Fibroblast of lung (primary cell): ENCODE data around the gene ADGRD1. TPM values are rescaled to one million over a fixed set of nuclear protein-coding genes. Genes with fewer than 3 reads are reported as not detected.
"Not testable (repeated sequence)": the region's sequence is repeated elsewhere in the genome, so short reads cannot be mapped to it uniquely, and the experiment has no call there.

Source experiments
- DNase-seq, 2 donors: peaks; one replicate each; pipeline versions ENCODE4 v3.0.0 to v3.0.0-alpha.2; 2010; ENCODE audit warnings: low read depth in 2 of 2
- H2AFZ ChIP-seq: 2 replicates; pipeline ENCODE4 v1.5.1; 2012; ENCODE audit warnings: low read length, control low read depth, inconsistent platforms
- H3K27ac ChIP-seq: 2 replicates; pipeline ENCODE4 v1.5.1; 2011; ENCODE audit warnings: low read length, control low read depth; ENCODE audit not compliant: insufficient read depth
- H3K27me3 ChIP-seq: 2 replicates; pipeline ENCODE4 v1.5.1; 2011; ENCODE audit warnings: mild to moderate bottlenecking, low read length; ENCODE audit not compliant: control insufficient read depth, insufficient read depth
- H3K36me3 ChIP-seq: 2 replicates; pipeline ENCODE4 v1.5.1; 2011; ENCODE audit warnings: low read length; ENCODE audit not compliant: control insufficient read depth, insufficient read depth
- H3K4me1 ChIP-seq: 2 replicates; pipeline ENCODE4 v1.5.1; 2011; ENCODE audit warnings: low read length; ENCODE audit not compliant: control insufficient read depth, insufficient read depth; ENCODE audit errors: extremely low read depth
- H3K4me2 ChIP-seq: 2 replicates; pipeline ENCODE4 v1.5.1; 2011; ENCODE audit warnings: low read length, control low read depth; ENCODE audit not compliant: insufficient read depth; ENCODE audit errors: extremely low read depth
- H3K4me3 ChIP-seq, 4 experiments: fragments of 200-600 bp in 1 of 4; sonication (generic) in 1 of 4; replicated peaks in 1 of 4; 2 replicates each; pipeline ENCODE4 v1.5.1; 2011 to 2016; ENCODE audit warnings: low read length in 4 of 4, low read depth in 3 of 4, mild to moderate bottlenecking in 3 of 4, control low read depth in 2 of 4, inconsistent platforms in 1 of 4, mixed read lengths in 1 of 4; ENCODE audit not compliant: insufficient read depth in 1 of 4; ENCODE audit errors: control extremely low read depth in 1 of 4
- H3K79me2 ChIP-seq: 2 replicates; pipeline ENCODE4 v1.5.1; 2012; ENCODE audit warnings: mild to moderate bottlenecking, low read length, inconsistent platforms; ENCODE audit not compliant: control insufficient read depth, insufficient read depth
- H3K9ac ChIP-seq: 2 replicates; pipeline ENCODE4 v1.5.1; 2011; ENCODE audit warnings: mild to moderate bottlenecking, low read length, control low read depth; ENCODE audit not compliant: insufficient read depth
- H3K9me3 ChIP-seq: 2 replicates; pipeline ENCODE4 v1.5.1; 2012; ENCODE audit warnings: low read depth, low read length; ENCODE audit not compliant: control insufficient read depth, insufficient read depth
- H4K20me1 ChIP-seq: 2 replicates; pipeline ENCODE4 v1.5.1; 2011; ENCODE audit warnings: low read length; ENCODE audit not compliant: control insufficient read depth, insufficient read depth; ENCODE audit errors: extremely low read depth
- EZH2 ChIP-seq: IDR thresholded peaks from 2 replicates; pipeline ENCODE4 v1.5.1; 2012; ENCODE audit warnings: low read length, control low read depth, mild to moderate bottlenecking; ENCODE audit errors: missing control alignments
- polyA plus RNA-seq, 2 donors: library from polyadenylated mRNA; depleted of rRNA in 1 of 2; stranded (reverse) in 1 of 2; unstranded in 1 of 2; fragments of >200 nt; gene quantifications; 2 replicates each; pipeline ENCODE4 v1.2.1, GENCODE V29; 2011 to 2012; ENCODE audit warnings: missing spikeins in 1 of 2
- total RNA-seq: library from RNA; depleted of rRNA; stranded (reverse); fragments of >200 nt; gene quantifications from 2 replicates; pipeline ENCODE4 v1.2.1, GENCODE V29; 2014
- TF ChIP-seq, protein P1 (sequence below), 2 donors: IDR thresholded peaks in 1 of 2; conservative IDR thresholded peaks in 1 of 2; 1 replicate in 1 of 2; 2 replicates in 1 of 2; pipeline ENCODE4 v1.5.1; 2011 to 2012; ENCODE audit warnings: low read length in 2 of 2, control low read depth in 1 of 2, inconsistent platforms in 1 of 2, low read depth in 1 of 2, mild to moderate bottlenecking in 1 of 2

The ADGRD1 gene
- total and polyA plus RNA-seq, 2 donors (not counting 1 experiment from before 2014, with no cell fraction given) = 7.3 to 11.6 TPM

DNA sequence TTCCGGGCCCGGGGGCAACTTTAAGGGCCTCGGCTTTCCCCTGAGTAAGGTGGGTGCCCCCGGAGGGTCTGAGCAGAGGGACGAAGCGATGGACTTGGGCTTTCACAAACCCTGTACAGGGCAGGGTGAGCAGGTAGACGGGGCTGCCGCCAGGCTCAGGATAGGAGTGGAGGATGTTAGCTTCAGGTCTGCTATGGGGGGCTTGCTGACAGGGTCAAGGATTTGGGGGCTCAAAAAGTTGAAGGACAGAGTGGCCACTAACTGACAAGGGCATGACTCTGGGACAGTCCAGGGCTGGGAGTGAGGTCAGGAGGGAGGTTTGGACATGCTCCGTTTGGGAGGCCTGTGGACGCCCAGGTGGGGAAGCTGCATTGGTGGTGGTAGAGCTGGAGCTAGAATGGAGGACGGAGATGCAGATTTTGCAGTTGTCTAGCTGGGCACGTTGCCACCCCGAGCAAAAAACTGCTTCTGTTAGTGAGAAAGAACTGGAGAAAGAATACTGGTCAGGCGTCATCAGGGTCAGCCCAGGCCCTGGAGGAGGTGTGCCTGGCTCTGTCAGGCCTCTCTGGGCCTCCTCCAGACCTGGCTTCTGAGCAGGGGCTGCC, 113.3 kb downstream of the ADGRD1 start:
- no peaks in the 10 kb centered on the region for H3K9me3 ChIP-seq
- H4K20me1 ChIP-seq = no peaks in the 10 kb centered on the region
- H3K4me3 ChIP-seq = no peak overlapping the region
- no peak overlapping the region for H2AFZ ChIP-seq
- no peaks in the 10 kb centered on the region for H3K36me3 ChIP-seq
- TF ChIP-seq EZH2 = no peak
- TF ChIP-seq, protein P1, sequence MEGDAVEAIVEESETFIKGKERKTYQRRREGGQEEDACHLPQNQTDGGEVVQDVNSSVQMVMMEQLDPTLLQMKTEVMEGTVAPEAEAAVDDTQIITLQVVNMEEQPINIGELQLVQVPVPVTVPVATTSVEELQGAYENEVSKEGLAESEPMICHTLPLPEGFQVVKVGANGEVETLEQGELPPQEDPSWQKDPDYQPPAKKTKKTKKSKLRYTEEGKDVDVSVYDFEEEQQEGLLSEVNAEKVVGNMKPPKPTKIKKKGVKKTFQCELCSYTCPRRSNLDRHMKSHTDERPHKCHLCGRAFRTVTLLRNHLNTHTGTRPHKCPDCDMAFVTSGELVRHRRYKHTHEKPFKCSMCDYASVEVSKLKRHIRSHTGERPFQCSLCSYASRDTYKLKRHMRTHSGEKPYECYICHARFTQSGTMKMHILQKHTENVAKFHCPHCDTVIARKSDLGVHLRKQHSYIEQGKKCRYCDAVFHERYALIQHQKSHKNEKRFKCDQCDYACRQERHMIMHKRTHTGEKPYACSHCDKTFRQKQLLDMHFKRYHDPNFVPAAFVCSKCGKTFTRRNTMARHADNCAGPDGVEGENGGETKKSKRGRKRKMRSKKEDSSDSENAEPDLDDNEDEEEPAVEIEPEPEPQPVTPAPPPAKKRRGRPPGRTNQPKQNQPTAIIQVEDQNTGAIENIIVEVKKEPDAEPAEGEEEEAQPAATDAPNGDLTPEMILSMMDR (conservative IDR thresholded peaks at IDR 0.05 in 1 of 2, IDR thresholded peaks at IDR 0.05 in 1 of 2; ENCODE audit: low read depth in 1 of 2, low read length in 2 of 2) = no peak
- H3K4me2 ChIP-seq = no peak overlapping the region
- DNase-seq = no peak
- H3K27ac ChIP-seq = no peak overlapping the region
- H3K27me3 ChIP-seq = no peaks in the 10 kb centered on the region
- no peak overlapping the region for H3K9ac ChIP-seq
- no peaks in the 10 kb centered on the region for H3K4me1 ChIP-seq
- H3K79me2 ChIP-seq = no peaks in the 10 kb centered on the region

DNA sequence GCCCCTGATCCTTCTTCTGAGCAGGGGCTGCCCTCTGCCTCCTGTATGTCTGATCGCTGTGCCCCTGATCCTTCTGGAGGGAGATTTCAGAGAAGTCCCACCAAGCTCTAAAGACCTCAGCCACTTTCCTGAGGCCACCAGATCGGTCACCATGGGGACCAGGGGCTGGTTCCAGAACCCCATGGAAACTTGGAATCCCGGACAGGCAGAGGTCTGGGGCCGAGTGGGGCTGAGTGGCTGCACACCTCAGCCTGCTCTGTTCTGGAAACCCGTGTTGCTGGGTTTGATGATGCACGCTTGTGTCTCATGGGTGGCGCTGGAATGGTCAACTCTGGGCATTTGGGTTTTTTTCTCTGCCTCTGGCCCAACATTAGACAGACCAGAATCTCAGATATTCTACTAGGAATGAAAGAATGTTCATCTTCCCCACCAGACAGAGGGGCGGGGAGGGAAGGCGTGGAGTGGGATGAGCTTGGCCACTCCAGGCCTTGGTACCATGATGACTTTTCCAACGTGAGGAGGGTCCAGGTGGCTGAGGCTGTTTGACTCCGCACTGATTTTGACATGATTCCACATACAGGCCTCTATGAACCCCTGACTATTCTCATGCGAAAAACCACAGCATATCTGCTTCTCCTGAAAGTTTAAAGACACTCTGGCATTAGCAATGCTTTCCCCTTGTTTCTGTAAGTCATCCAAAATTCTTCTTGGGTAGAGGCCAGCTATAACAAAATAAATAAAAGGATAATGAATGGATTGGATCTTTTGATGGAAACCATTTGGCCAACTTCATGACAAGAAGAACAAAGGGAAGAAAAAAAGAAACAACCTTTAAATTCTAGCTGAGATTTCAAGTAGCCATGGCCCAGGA, 114.5 kb downstream of the ADGRD1 start:
- Histone ChIP-seq H3K9me3 (no peaks in the 10 kb centered on the region), H4K20me1 (no peaks in the 10 kb centered on the region), H3K4me2 (no peak overlapping the region), H3K4me1 (no peaks in the 10 kb centered on the region), H3K4me3 (no peak overlapping the region), H2AFZ (no peak overlapping the region), H3K27ac (no peak overlapping the region), H3K9ac (no peak overlapping the region), H3K36me3 (no peaks in the 10 kb centered on the region), H3K79me2 (no peaks in the 10 kb centered on the region), H3K27me3 (no peaks in the 10 kb centered on the region)
- TF ChIP-seq, protein P1 (conservative IDR thresholded peaks at IDR 0.05 in 1 of 2, IDR thresholded peaks at IDR 0.05 in 1 of 2; ENCODE audit: low read depth in 1 of 2, low read length in 2 of 2) = no peak
- TF ChIP-seq EZH2 = no peak
- DNase-seq = no peak

DNA sequence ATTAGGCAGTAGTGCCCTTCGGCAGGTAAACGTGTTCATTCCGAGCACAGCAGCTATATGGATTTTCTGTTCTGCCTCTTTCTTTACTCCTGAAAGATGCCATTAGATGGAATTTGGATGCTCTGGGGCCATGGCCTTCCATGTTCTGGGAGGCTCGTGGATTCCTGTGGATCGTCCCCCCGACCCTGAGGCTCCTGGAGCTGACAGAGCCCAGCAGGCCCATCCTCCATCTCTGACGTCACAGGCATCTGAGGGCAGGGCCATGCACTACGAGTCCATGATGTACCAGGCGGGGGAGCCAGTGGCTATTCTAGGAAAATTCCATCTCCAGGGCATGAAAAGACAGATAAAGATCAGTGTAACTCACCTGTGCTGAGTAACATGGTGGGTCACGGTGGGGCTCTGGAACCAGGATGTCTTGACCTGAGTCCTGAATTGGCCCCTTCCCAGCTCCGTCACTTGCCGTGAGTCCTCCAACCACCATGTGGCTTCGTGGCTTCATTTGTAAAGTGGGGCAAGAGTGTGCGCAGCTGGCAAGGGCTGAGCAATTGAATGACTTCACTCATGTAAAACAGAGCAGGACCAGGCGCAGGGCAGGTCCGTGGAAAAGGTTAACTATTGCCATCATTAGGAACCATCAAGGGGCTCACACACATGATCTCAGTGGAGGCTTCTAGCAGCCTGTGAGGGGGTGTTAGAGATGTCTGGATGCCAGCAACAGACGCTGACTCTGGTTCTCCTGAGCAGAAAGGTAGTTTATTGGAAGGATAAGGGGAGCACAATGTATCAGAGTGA, 115.4 kb downstream of the ADGRD1 start:
- H3K36me3 ChIP-seq, H3K9ac ChIP-seq, H3K27ac ChIP-seq, H3K27me3 ChIP-seq, H2AFZ ChIP-seq, H4K20me1 ChIP-seq, H3K9me3 ChIP-seq, H3K79me2 ChIP-seq, H3K4me3 ChIP-seq, DNase-seq, H3K4me1 ChIP-seq, H3K4me2 ChIP-seq: not testable (repeated sequence)

DNA sequence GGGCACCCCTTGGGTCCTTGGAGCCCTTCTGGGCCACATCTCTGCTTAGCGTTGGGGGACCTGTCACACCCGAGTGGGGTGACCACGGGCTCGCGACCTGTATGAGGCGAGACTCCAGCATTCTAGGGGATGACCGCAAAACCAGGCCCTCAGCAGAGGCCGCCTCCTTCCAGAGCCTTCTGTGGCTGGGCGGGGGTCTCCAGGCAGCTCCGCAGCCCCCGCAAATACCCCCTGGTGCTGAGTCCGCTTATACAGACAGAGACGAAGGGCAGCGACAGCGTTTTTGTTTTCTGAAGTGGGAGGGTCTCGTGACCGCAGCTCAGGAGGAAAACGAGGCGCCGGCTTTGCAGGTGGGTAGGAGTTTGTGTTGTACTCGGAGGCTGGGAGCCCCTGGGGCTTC, 116.4 kb downstream of the ADGRD1 start:
- H3K27me3 ChIP-seq, H3K27ac ChIP-seq, H3K4me1 ChIP-seq, H3K36me3 ChIP-seq, H4K20me1 ChIP-seq, H3K79me2 ChIP-seq, H3K4me3 ChIP-seq, H3K9ac ChIP-seq, DNase-seq, H3K9me3 ChIP-seq, H3K4me2 ChIP-seq, H2AFZ ChIP-seq: not testable (repeated sequence)

DNA sequence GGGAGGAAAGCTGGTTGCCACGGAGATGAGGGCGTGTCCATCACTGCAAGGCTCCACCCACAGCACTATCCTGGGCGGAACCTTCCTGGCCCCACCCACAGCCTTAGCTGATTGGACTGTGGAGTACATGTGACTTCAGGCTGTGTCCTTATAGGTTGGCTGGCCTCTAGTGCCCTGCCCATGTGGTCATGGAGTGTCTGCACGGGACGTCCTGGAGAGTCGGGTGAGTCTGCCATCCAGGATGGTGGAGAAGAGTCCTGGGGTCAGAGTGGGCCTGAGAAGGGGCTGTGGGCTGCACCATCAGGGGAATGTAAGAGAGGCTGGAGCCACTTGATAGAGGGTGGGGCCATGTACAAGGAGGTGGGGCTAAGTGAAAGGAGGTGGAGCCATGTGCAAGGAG, 117.0 kb downstream of the ADGRD1 start:
- H3K27me3 ChIP-seq, H3K9ac ChIP-seq, DNase-seq, H3K4me3 ChIP-seq, H3K9me3 ChIP-seq, H3K4me1 ChIP-seq, H3K36me3 ChIP-seq, H3K4me2 ChIP-seq, H3K27ac ChIP-seq, H3K79me2 ChIP-seq, H4K20me1 ChIP-seq, H2AFZ ChIP-seq: not testable (repeated sequence)
